ENCODE measurements around the gene SPEM1.

Gene SPEM1

DNA sequence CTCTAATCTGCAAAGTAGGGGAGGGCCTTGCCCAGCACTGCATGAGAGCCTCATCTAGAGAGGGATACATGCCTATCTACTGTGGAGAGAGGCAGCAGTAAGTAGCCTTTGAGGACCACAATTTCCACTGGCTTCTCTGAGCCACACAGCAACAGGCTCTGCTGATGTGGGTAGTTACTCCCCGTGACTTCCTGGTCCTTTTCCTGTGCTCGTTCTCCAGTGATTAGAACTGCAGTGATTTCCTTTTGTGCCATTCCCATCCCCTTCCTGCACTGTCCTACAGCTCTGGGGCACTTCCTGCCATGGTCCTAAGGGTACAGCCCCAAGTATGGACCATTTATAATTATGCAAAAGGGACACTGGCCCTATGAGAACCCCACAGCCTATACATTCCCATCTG is 28.8 kb upstream of the SPEM1 start:
- no peak overlapping the region for H3K4me3 Mint-ChIP-seq
- H3K4me1 Mint-ChIP-seq: peaks cover 14% of the 10 kb centered on the region
- no peaks in the 10 kb centered on the region for H3K27me3 Mint-ChIP-seq
- H3K27ac Mint-ChIP-seq: no peak overlapping the region
- DNase-seq (ENCODE audit: low spot score in 2 of 2) (no peak), ATAC-seq (ENCODE audit: low read depth) (no peak)
- peaks cover 10% of the 10 kb centered on the region for H3K36me3 Mint-ChIP-seq
- H3K9me3 Mint-ChIP-seq: no peaks in the 10 kb centered on the region

DNA sequence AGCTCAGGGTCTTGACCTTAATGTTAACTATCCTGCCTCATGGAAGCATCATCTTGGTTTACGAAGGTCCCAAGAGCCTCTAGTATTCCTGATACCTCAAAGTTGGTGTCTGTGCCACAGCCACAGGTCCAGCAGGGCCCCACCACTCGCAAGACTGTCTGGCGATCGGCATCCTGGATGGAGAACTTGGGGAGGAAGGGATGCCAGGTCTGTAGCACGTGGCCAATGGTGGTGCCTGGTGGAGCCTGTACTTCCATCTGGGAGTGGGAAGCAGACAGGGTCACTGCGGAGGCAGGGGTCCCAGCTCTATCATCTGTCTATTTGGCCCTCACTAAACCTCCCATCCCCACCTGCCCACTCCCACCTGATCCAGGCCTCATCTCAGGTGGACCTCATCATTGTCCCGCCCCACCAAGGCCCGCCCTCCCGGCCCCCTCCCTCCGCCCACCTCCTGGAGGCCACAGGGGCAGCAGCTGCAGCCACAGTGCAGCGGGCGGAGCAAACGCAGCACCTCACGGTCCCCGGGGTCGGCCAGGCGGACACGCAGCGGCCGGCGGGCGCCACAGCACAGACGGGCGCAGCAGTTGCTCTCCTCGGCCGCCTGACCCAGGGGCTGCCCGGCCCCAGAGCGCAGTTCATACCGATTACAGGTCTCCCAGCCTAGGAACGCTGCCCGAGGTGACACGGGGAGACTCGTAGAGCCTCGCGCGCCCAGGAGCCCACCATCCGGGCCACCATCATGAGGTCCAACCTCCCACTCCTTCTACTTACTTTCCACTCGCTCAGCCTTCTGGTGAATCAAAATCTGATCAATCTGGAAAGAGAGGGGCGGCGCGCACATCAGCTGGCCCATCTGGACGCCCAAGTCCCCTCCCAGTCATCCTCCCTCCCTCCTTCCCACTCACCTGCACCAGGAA is 27.2 kb upstream of the SPEM1 start:
- Mint-ChIP-seq H3K27ac (no peak overlapping the region), H3K4me1 (peaks cover 14% of the 10 kb centered on the region), H3K27me3 (no peaks in the 10 kb centered on the region), H3K9me3 (no peaks in the 10 kb centered on the region), H3K4me3 (peak overlapping the region; percentile 93), H3K36me3 (peaks cover 10% of the 10 kb centered on the region)
- DNase-seq (ENCODE audit: low spot score in 2 of 2) (no peak), ATAC-seq (ENCODE audit: low read depth) (no peak)

DNA sequence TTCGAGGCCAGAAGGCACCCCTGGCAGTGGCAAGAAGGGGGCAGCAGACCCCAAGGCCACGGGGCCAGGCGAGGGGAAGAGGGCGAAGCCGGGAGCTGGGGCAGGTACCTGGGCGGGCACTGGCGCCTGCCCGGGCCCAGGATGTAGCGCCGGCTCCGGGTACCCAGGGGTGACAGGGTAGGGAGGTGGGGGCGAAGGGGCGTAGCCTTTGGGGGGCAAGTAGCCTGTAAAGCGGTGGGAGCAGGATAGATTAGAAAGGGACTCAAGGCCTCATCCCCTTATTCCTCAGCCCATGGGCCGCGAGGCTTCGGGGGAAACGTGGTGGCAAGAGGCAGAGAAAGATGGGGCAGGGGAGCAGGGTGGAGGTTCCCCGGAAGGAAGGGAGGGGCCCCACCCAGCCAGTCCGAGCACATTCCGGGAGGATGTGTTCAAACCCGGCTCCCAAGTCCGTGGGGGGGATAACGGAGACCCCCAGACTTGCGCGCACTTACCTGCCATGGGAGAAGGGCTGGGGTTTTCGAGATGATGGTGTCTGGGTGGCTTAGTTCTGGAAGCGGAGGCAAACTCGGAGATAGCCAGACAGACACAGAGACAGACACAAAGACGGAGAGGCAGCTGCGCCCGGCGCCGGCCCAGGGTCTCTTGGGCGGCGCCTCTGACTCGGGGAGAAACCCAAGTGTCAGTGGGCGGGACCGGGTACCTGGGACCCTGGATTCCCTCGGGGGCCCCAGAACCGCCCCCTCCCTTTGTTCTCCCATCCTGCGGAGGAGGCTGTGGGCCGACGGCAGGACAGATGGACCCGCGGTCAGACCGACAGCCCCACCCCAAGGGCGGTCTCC is 26.3 kb upstream of the SPEM1 start:
- ATAC-seq (ENCODE audit: low read depth): peak; percentile 74
- Mint-ChIP-seq H3K27ac (peak overlapping the region; percentile 81), H3K9me3 (no peaks in the 10 kb centered on the region), H3K4me3 (peak overlapping the region; percentile 93), H3K36me3 (peaks cover 10% of the 10 kb centered on the region), H3K4me1 (peaks cover 14% of the 10 kb centered on the region), H3K27me3 (no peaks in the 10 kb centered on the region)
- DNase-seq (ENCODE audit: low spot score in 2 of 2): no peak

DNA sequence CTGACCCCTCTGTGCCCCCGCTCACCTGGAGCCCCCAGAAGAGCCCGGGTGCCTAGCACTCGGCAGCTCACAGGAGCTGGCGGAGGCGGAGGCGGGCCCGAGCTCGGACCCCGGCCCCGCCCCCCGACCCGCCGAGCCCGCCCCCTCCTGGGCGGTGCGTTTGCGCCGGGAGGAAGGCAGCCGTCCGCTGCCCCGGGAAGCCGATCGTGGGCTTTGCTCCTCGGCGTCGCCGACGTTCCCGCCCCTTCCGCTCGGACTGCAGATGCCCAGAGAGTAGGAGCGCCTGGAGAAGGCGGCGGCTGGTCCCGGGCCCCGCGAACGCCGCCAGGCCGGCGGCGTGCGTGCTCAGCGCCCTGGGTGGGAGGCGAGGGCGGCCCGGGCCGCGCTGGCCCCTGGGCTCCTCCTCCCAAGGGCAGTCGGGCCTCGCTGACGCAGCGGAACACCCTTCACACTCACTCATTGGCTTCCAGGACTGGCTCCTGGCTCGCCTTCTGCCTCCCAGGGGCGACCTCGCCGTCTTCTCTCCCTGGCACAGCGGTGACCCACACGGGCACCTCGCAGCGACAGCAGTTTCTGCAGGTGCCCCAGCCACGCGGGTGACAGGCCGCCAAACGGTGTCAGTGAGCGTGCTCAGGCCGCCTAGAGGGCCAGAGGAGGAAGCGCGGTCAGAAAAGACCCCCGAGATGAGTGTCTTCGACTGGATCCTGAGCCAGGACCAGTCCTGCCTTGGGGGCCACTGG is 25.5 kb upstream of the SPEM1 start, which contains the start of gene PLSCR3:
TSS of gene PLSCR3 (minus strand) at position 74 of the 740 bp plus-strand sequence. CDS start 415 bp downstream, outside the sequence.
- Mint-ChIP-seq H3K36me3 (peaks cover 8% of the 10 kb centered on the region), H3K27ac (peak within 1 kb of the TSS; percentile 81)

DNA sequence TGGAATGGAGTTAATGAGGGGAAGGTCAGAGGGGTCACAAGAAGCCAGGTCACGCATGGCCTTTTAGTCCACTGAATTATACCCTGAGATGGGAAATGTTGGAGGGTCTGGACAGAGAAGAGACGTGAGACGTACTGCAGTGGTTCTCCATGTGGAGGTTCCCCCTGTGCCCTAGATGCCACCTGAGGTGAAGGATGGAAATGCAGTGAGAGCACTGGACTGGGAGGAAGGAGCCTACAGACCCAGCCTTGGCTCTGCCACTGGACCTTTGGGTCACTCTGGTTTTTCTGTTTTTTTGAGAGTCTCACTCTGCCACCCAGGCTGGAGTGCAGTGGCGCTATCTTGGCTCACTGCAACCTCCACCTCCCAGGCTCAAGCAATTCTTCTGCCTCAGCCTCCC is 24.0 kb upstream of the SPEM1 start:
- Mint-ChIP-seq H3K27me3 (no peaks in the 10 kb centered on the region), H3K4me1 (peaks cover 14% of the 10 kb centered on the region), H3K36me3 (peaks cover 1% of the 10 kb centered on the region), H3K27ac (no peak overlapping the region), H3K4me3 (no peak overlapping the region), H3K9me3 (no peaks in the 10 kb centered on the region)
- ATAC-seq (ENCODE audit: low read depth) (no peak), DNase-seq (ENCODE audit: low spot score in 2 of 2) (no peak)

More for the DNA sequence above, 25.5 kb upstream of the SPEM1 start, which contains the start of gene PLSCR3:
- H3K4me1 Mint-ChIP-seq: peaks cover 14% of the 10 kb centered on the region
- DNase-seq (ENCODE audit: low spot score in 2 of 2) (peak; percentile 80 to 89), ATAC-seq (ENCODE audit: low read depth) (peak; percentile 90)
- no peaks in the 10 kb centered on the region for H3K9me3 Mint-ChIP-seq
- H3K4me3 Mint-ChIP-seq: peak within 1 kb of the TSS; percentile 94
- no peaks in the 10 kb centered on the region for H3K27me3 Mint-ChIP-seq

DNA sequence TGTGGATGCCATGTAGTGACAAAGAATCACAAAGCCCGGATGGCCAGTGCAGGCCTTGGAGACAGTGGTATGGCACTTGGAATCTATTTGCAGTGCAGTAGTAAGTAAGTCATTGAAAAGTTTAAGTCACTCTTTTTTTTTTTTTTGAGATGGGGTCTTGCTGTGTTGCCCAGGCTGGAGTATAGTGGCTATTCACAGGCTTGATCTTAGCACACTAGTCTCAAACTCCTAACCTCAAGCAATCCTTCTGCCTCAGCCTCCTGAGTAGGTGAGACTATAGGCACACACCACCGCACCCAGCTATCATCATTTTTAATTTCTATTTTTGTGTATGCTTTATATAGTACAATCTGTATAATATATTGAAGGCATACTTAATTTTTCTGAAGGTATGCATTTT is 21.5 kb upstream of the SPEM1 start:
- no peaks in the 10 kb centered on the region for H3K27me3 Mint-ChIP-seq
- H3K36me3 Mint-ChIP-seq: peaks cover 2% of the 10 kb centered on the region
- no peak overlapping the region for H3K27ac Mint-ChIP-seq
- peaks cover 17% of the 10 kb centered on the region for H3K4me1 Mint-ChIP-seq
- ATAC-seq (ENCODE audit: low read depth) (no peak), DNase-seq (ENCODE audit: low spot score in 2 of 2) (no peak)
- no peaks in the 10 kb centered on the region for H3K9me3 Mint-ChIP-seq
- H3K4me3 Mint-ChIP-seq: no peak overlapping the region

DNA sequence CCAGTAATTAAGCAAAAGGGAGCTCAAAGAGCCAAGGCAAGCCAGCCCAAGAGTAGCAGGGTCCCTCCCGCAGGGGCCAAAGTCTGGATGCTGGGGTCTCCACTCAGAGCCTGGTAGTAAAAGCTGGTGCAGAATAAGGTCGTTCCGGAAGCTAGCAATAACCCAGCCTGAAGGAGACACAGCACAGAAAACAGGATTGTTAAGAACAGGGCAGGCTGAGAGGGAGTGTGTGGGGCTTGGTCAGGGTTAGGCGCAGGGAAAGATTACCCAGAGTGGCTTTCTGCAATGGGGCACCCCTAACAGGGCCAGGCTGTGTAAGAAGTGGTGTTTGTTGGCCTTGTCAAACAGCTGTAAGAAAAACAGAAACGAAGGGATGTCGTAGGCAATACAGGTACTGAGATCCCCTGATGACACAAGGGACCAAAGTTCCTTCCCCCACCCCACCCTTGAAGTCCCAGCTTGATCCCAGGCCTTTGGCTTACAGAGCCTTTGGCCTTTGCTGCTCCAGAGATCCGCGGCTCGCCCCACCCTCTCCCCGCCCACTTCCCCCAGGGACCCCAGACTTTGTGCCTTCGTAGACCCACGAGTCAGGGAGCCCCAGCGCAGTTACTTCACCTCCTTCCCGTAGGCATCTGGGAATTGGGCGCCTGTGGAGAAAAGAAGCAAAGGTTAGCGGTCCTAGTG is 16.9 kb upstream of the SPEM1 start:
- Mint-ChIP-seq H3K27ac (peak overlapping the region; percentile 91), H3K27me3 (peaks cover 8% of the 10 kb centered on the region), H3K4me3 (peak overlapping the region; percentile 97), H3K36me3 (peaks cover 2% of the 10 kb centered on the region), H3K9me3 (no peaks in the 10 kb centered on the region), H3K4me1 (peaks cover 16% of the 10 kb centered on the region)
- DNase-seq (ENCODE audit: low spot score in 2 of 2): no peak
- no peak for ATAC-seq (ENCODE audit: low read depth)

DNA sequence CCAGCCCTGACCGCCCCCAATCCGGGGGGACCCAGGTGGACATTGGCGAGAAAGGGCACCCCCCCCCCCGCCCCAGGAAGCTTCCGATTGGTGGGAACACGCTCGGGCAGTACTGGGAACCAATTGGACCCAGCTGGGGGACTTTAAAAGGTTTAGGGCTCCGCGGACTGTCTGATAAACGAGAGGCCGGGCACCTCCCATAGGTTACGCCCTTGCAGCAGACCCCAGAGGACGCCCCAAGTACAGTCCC is 16.5 kb upstream of the SPEM1 start:
- H3K4me1 Mint-ChIP-seq: peaks cover 16% of the 10 kb centered on the region
- H3K36me3 Mint-ChIP-seq: peaks cover 2% of the 10 kb centered on the region
- H3K4me3 Mint-ChIP-seq: peak overlapping the region; percentile 97
- peaks cover 8% of the 10 kb centered on the region for H3K27me3 Mint-ChIP-seq
- no peak for DNase-seq (ENCODE audit: low spot score in 2 of 2)
- peak; percentile 6 for ATAC-seq (ENCODE audit: low read depth)
- no peaks in the 10 kb centered on the region for H3K9me3 Mint-ChIP-seq
- H3K27ac Mint-ChIP-seq: peak overlapping the region; percentile 91

DNA sequence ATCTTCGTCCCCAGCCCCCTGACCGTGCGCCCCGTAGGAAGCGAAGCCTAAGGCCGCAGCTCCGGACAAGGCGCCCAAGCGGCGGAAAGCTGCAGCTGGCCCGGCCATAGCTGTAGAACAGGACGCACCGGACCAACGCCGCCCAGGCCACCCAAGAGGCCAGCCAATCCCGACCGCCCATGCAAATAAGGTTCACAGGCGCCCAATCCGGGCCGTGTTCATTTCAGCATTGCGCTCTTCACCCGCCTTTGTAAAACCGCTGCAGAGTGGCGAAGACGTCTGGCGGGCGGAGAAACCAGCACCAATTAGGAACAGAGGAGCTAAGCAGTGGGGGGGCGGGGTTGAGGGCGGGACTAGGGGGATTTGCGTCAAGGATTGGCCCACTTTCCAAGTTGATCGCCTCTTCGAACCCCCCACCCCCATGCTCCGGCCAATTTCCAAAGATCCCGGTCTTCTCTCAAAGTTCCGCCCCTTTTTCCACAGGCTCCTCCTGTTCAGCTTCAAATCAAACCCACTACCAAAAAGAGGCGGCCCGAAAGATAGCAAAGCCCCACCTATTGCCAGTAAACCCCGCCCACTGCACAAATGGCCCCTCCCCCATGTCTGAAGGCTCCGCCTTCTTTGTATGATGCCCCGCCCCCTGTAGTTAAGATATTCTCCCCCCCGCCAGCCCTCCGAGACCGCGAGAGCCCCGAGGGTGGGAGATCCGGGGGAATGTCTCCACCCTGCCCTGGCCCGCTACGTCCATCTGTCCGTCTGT is 16.0 kb upstream of the SPEM1 start, which contains the start of gene TMEM256:
TSS of gene TMEM256 (minus strand) at position 121 of the 760 bp plus-strand sequence. CDS start at position 108, 13 bp downstream.
- peaks cover 18% of the 10 kb centered on the region for H3K4me1 Mint-ChIP-seq
- H3K9me3 Mint-ChIP-seq: no peaks in the 10 kb centered on the region
- peak within 1 kb of the TSS; percentile 91 for H3K27ac Mint-ChIP-seq
- peaks cover 10% of the 10 kb centered on the region for H3K27me3 Mint-ChIP-seq
- H3K36me3 Mint-ChIP-seq: peaks cover 2% of the 10 kb centered on the region
- peak within 1 kb of the TSS; percentile 97 for H3K4me3 Mint-ChIP-seq
- ATAC-seq (ENCODE audit: low read depth): peak; percentile 92
- peak; percentile 86 to 87 for DNase-seq (ENCODE audit: low spot score in 2 of 2)

DNA sequence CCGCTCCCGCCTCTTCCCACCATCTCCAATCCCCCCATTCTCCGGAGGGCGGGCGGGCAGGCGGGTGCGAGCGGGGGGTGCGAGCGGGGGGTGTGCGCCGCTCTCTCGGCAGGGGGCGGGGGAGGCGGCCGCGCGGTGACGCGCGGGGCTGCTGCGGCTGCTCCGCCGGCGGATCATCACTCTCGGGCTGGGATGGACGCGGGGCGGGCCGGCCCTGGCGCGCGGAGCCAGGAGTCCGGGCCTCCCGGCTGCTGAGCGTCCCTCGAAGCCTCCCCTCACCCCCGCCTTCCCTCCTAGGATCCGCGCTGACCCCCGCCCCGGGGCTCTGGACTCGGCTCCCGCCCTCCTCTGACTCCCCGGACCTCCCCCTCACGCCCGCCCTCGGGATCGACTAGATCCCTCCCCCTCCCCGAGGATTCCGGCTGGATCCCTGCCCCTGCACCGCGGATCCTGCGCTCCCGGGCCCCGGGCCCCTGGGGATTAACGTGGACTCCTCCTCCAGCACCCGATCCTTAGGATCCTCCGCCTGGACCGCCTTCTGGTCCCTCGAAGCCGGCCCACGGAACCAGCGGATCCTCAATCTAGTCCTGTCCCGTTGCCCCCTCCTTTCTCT is 15.3 kb upstream of the SPEM1 start:
- no peaks in the 10 kb centered on the region for H3K9me3 Mint-ChIP-seq
- peak overlapping the region; percentile 91 for H3K27ac Mint-ChIP-seq
- H3K4me3 Mint-ChIP-seq: peak overlapping the region; percentile 97
- DNase-seq (ENCODE audit: low spot score in 2 of 2) (peak in 1 of 2 donors; percentile 51), ATAC-seq (ENCODE audit: low read depth) (peak; percentile 37)
- peaks cover 15% of the 10 kb centered on the region for H3K27me3 Mint-ChIP-seq
- H3K4me1 Mint-ChIP-seq: peaks cover 19% of the 10 kb centered on the region
- peaks cover 2% of the 10 kb centered on the region for H3K36me3 Mint-ChIP-seq

DNA sequence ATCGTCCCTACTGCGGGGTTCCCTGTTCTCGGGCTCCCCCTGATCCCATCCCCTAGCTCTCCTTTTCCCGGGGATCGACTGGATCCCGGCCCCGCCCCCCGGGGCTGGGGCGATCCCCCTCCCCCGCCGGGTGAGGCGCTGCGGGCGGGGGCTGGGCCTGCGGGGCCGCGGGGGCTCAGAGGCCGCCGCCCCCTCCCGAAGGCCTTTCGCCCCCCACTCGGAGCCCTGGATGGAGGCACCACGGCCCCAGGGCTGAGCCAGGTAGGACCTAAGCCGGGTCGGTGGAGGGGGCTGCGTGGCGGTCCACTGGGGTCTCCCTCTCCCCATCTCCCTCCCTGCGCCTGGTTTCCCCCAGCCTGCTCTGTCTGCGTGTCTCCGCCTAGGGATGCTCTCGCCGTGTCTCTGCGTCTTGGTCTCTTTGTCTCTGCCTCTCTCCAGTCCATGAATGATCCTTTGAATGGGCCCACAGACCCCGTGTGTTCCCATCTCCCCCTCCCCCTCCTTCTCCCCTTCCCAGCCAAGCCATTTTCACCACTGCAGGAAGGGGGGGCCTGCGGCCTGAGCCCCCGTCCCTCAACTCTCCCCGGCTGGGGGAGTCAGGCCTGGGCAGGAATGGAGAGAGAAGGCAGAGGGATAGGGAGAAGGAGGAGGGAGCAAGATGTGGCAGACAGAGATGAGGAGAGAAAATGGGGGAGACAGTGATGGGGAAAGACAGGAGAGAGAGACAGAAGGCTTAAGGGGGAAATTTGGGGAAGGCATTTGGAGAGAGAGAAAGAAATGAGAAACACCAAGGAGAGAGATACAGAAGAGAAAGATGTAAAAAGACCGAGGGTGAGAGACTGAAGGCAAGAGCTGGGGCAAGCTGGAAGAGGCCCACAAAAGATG is 14.5 kb upstream of the SPEM1 start:
- Mint-ChIP-seq H3K36me3 (peaks cover 2% of the 10 kb centered on the region), H3K9me3 (no peaks in the 10 kb centered on the region), H3K27me3 (peaks cover 16% of the 10 kb centered on the region), H3K4me1 (peaks cover 19% of the 10 kb centered on the region), H3K27ac (peak overlapping the region; percentile 72), H3K4me3 (peak overlapping the region; percentile 89)
- ATAC-seq (ENCODE audit: low read depth): no peak
- no peak for DNase-seq (ENCODE audit: low spot score in 2 of 2)

All from memory B cell (primary cell).